Heart left ventricle (tissue), 16 donors: Measurements from ENCODE around the gene ZNF782. TPM values are rescaled to one million over a fixed set of nuclear protein-coding genes. Genes with fewer than 3 reads are reported as not detected.

ENCODE experiments used
- ATAC-seq, 4 donors: fragments of 200-7000 bp; cut with Tn5 transposase; one replicate each; pipeline ENCODE4 v1.9.1; 2020 to 2022; ENCODE audit warnings: moderate library complexity in 4 of 4, mild to moderate bottlenecking in 3 of 4, moderate number of reproducible peaks in 1 of 4
- DNase-seq, 5 donors: peaks; one replicate each; pipeline ENCODE4 v3.0.0-alpha.2; 2020
- H3K27ac ChIP-seq, 12 donors: fragments of 200-600 bp; sonication (generic) in 4 of 12; one replicate each; pipeline versions ENCODE4 v1.5.0 to v1.8.0; 2016 to 2022; ENCODE audit warnings: mild to moderate bottlenecking in 2 of 12
- H3K27me3 ChIP-seq, 9 donors: fragments of 200-600 bp; sonication (generic) in 2 of 9; one replicate each; pipeline versions ENCODE4 v1.5.1 to v1.8.0; 2016 to 2022; ENCODE audit warnings: mild to moderate bottlenecking in 3 of 9
- H3K36me3 ChIP-seq, 9 donors: fragments of 200-600 bp; sonication (generic) in 2 of 9; one replicate each; pipeline versions ENCODE4 v1.5.0 to v1.8.0; 2018 to 2022; ENCODE audit warnings: mild to moderate bottlenecking in 2 of 9
- H3K4me1 ChIP-seq, 12 donors: fragments of 200-600 bp; sonication (generic) in 4 of 12; one replicate each; pipeline versions ENCODE4 v1.5.0 to v1.8.0; 2016 to 2022; ENCODE audit warnings: mild to moderate bottlenecking in 3 of 12
- H3K4me3 ChIP-seq, 12 donors: fragments of 200-600 bp; sonication (generic) in 4 of 12; one replicate each; pipeline versions ENCODE4 v1.5.0 to v1.8.0; 2017 to 2022; ENCODE audit warnings: mild to moderate bottlenecking in 9 of 12, moderate library complexity in 4 of 12
- H3K9me3 ChIP-seq, 12 donors: fragments of 200-600 bp; sonication (generic) in 4 of 12; one replicate each; pipeline versions ENCODE4 v1.5.0 to v1.8.0; 2016 to 2022; ENCODE audit warnings: mild to moderate bottlenecking in 1 of 12
- POLR2A ChIP-seq, 2 donors: fragments of 450-650 bp; IDR thresholded peaks; one replicate each; pipeline ENCODE4 v1.6.1; 2017; ENCODE audit warnings: antibody characterized with exemption in 2 of 2, mild to moderate bottlenecking in 2 of 2, moderate library complexity in 2 of 2
- WGBS, 4 donors: extraction: QIAGEN DNeasy Blood & Tissue Kit in 2 of 4; methylation state at CpG; one replicate each; pipeline versions ENCODE4 v1.1.5 to v1.1.7; 2013 to 2018; 5-methylcytosine and 5-hydroxymethylcytosine counted together
- intact Hi-C, 10 donors: fragments of 100-400 bp; cut with DNase I; formaldehyde crosslinking; loops; one replicate each; pipeline versions ENCODE4 v1.11.1 to v1.14.2; 2022
- polyA plus RNA-seq, 2 donors: library from polyadenylated mRNA; stranded (reverse); fragments of 200-250 nt; gene quantifications; one replicate each; pipeline ENCODE4 v1.2.3, GENCODE V29; 2013
- total RNA-seq, 9 donors: library from RNA; depleted of rRNA in 2 of 9; stranded (reverse); fragments of >200 nt in 2 of 9; fragmentation: NEBNext Ultra II Directional in 3 of 9; extraction: Animal tissue kit (Norgen Biotek cat#: 25700) in 3 of 9; gene quantifications; one replicate each; pipeline versions ENCODE4 v1.1.0 to v1.2.4, GENCODE V29; 2016 to 2023
- TF ChIP-seq, protein P1 (sequence below), 12 donors: fragments of 200-600 bp; sonication (generic) in 4 of 12; IDR thresholded peaks; one replicate each; pipeline versions ENCODE4 v1.5.0 to v1.8.0; 2018 to 2022; ENCODE audit warnings: antibody characterized with exemption in 12 of 12, mild to moderate bottlenecking in 5 of 12
- donor health status: ischemic (EF 13 %, LVEDD 7.1; RV severe dilation, severe dysfunction).
- donor health status: healthy with polysubstance abuse.
- donor health status: DM: no; HTN: yes; CAD: no.
- donor health status: DM: no; HTN: no; CAD: no.
- donor health status: ischemic (EF 25% LVEDD 6.9; RV normal size, moderate dysfunction).
- donor health status: ischemic (EF 25% LVEDD 5.7; RV mildly dilated, moderate dysfunction).
- donor health status: healthy.
- donor health status: DM: yes; HTN: yes; CAD: no.
- donor health status: ischemic (EF 35%, LVEDD 5.7; RV mildly dilated, moderate dysfunction).
- donor health status: nonischemic (EF 11% LVEDD 7.7; RV severe dilation, severe dysfunction).
- donor health status: DM: yes; HTN: yes; CAD: no.
- donor health status: PGD.
- donor health status: ischemic (EF 29% LVEDD 5.4; RV normal size, mild dysfunction).
- donor health status: nonischemic (EF 23%, LVEDD 6.1; RV moderate dilation, normal function).

ZNF782 gene
- total and polyA plus RNA-seq, 11 donors: 0.84 to 4.4 (median 2.8) TPM

DNA sequence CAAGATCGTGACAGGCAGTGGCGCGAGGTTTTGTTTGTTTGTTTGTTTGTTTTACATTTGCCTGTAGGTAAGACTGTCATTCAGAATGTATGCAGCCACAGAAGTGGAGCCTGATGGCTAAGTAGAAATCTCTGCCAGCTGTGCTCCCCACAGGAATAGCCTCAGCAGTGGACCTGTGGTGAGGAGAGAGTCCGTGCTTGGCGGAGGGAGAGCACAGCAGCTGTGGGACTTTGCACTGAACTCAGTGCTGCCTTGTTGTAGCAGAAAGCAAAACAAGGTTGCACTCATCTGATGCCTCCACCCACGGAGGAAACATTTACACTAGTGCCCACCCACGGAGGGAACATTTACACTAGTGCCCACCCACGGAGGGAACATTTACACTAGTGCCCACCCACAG is 4.4 kb upstream of the ZNF782 start:
- intact Hi-C loops: loop anchor here in 8 of 10 donors (2.0 to 10.0 kb wide), 8 partner anchors 244 to 756 kb away; no protein-coding TSS in a partner anchor
- WGBS, 4 donors: 81 to 85% (median 82%) methylated on average over 8 of the region's 8 CpGs
- DNase-seq: no peak
- H3K36me3 ChIP-seq: no peaks in the 10 kb centered on the region
- H3K4me3 ChIP-seq: no peak overlapping the region
- ATAC-seq: no peak
- no peak overlapping the region for H3K27ac ChIP-seq
- H3K4me1 ChIP-seq: peaks cover 0 to 9% (median 2%) of the 10 kb centered on the region in 12 donors
- no peaks in the 10 kb centered on the region for H3K27me3 ChIP-seq
- no peak for TF ChIP-seq POLR2A (IDR thresholded peaks at IDR 0.05)
- TF ChIP-seq, protein P1, sequence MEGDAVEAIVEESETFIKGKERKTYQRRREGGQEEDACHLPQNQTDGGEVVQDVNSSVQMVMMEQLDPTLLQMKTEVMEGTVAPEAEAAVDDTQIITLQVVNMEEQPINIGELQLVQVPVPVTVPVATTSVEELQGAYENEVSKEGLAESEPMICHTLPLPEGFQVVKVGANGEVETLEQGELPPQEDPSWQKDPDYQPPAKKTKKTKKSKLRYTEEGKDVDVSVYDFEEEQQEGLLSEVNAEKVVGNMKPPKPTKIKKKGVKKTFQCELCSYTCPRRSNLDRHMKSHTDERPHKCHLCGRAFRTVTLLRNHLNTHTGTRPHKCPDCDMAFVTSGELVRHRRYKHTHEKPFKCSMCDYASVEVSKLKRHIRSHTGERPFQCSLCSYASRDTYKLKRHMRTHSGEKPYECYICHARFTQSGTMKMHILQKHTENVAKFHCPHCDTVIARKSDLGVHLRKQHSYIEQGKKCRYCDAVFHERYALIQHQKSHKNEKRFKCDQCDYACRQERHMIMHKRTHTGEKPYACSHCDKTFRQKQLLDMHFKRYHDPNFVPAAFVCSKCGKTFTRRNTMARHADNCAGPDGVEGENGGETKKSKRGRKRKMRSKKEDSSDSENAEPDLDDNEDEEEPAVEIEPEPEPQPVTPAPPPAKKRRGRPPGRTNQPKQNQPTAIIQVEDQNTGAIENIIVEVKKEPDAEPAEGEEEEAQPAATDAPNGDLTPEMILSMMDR (IDR thresholded peaks at IDR 0.05): no peak
- H3K9me3 ChIP-seq: no peaks in the 10 kb centered on the region

DNA sequence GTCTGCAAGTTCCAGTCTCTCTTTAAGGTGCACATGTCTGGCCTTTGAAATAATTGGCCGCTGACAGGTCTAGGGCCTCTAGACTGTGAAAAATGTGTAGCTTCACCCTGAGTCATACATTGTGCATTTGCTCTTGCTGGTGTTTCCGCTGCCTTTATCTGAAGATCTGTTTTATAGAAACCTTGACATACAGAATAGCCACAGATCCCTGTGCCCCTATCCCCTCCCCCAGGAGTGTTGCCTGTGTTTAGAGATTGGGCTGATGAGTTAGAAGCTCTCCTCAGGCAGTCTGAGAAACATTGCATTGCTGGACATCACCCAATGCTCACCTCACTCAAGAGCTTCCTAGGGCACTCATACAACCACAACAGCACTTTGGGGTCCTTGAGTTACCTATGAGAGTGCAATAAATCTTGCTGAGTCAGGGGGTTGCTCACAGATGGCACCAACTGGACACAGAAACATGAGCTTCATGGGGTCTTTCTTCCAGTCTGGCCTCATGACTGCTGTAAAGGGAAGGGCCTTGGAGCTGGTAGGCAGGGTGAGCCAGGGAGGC is 3.8 kb upstream of the ZNF782 start:
- TF ChIP-seq POLR2A (IDR thresholded peaks at IDR 0.05): no peak
- TF ChIP-seq, protein P1 (IDR thresholded peaks at IDR 0.05): no peak
- peaks cover 0 to 15% (median 8%) of the 10 kb centered on the region in 12 donors for H3K4me1 ChIP-seq
- DNase-seq: no peak
- H3K4me3 ChIP-seq: no peak overlapping the region
- no peaks in the 10 kb centered on the region for H3K27me3 ChIP-seq
- ATAC-seq: no peak
- 88 to 90% (median 90%) methylated on average over 2 of the region's 2 CpGs for WGBS, 4 donors
- no peaks in the 10 kb centered on the region for H3K9me3 ChIP-seq
- no peaks in the 10 kb centered on the region for H3K36me3 ChIP-seq
- H3K27ac ChIP-seq: no peak overlapping the region
- intact Hi-C loops: loop anchor here in 8 of 10 donors (2.0 to 10.0 kb wide), 8 partner anchors 244 to 757 kb away; no protein-coding TSS in a partner anchor

DNA sequence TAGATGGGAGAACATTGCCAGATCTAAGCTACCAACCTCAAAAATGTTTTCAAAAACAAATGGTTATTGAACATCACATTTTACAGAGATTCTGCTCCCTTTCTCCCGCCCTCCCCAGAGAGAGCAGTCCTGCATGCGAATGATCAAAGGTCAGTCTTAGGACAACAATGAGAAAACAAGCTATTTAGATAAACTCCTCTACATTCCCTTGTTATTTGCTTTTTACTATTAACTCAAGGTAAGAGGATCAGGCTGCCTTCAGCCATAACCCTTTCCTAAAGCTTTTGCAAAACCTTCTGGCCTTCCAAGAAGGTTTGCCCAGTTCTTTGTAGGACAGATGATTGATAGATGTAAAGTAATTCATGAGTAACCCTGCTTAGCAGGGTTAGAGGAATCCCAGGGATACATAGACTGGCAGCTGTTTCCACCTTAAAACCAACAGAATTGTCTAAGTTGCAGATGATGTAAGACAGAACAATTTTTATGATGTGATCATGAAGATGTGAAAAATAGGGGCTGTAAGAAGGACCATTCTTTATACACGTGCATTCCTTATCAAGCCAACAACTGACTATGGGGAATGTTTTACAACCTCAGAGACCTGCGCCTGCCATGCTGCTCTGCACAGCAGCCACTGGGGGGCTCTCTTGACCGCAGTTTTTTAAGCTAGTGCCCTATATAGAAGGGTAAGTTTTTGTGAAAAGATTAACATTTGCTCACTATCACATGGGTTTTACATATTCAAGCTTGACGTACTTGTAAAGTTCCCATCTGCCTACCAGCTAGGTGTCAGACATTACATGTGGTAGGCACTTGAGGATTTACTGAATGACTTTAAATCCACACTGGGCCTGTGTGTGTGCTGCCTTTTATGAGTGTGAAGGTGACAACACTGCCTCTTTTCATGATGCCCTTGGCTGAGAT is 2.3 kb upstream of the ZNF782 start:
- no peaks in the 10 kb centered on the region for H3K9me3 ChIP-seq
- intact Hi-C loops: loop anchor here (1.0 to 10.0 kb wide), 10 partner anchors 246 to 758 kb away; no protein-coding TSS in a partner anchor
- ATAC-seq (peak in 3 of 4 donors; percentile 53 to 68 (median 55)), DNase-seq (peak; percentile 37 to 74 (median 47))
- H3K4me1 ChIP-seq: peaks cover 0 to 25% (median 15%) of the 10 kb centered on the region in 12 donors
- no peaks in the 10 kb centered on the region for H3K36me3 ChIP-seq
- no peak overlapping the region for H3K27ac ChIP-seq
- 15 to 17% (median 16%) methylated on average over 6 of the region's 6 CpGs for WGBS, 4 donors
- no peak for TF ChIP-seq POLR2A (IDR thresholded peaks at IDR 0.05)
- TF ChIP-seq, protein P1 (IDR thresholded peaks at IDR 0.05): peak; percentile 79 to 94 (median 88)
- no peak overlapping the region for H3K4me3 ChIP-seq
- H3K27me3 ChIP-seq: no peaks in the 10 kb centered on the region
